HEK293T (cell line): ENCODE results near the gene DDX10.

Source experiments
- CTCF ChIA-PET: fragments of 350-600 bp; formaldehyde crosslinking; extraction: SDS; loops from one replicate; lab custom pipeline; 2021; ENCODE audit warnings: antibody characterized with exemption, inconsistent platforms; lab: Yijun Ruan, JAX
- POLR2A ChIA-PET: fragments of 350-600 bp; formaldehyde crosslinking; extraction: SDS; loops from one replicate; lab custom pipeline; 2020; ENCODE audit warnings: antibody characterized with exemption, inconsistent platforms; lab: Yijun Ruan, JAX
- DNase-seq: peaks from one replicate; pipeline ENCODE4 v3.0.0; 2012; ENCODE audit warnings: mixed read lengths; ENCODE audit errors: extremely low spot score
- ARNT ChIP-seq: fragments of 450-650 bp; IDR thresholded peaks from 2 replicates; pipeline ENCODE4 v1.6.1; 2017; ENCODE audit warnings: mild to moderate bottlenecking
- BHLHE40 ChIP-seq: fragments of 450-650 bp; IDR thresholded peaks from 2 replicates; pipeline ENCODE4 v1.6.1; 2016; ENCODE audit warnings: mild to moderate bottlenecking, moderate library complexity, borderline replicate concordance
- CTBP1 ChIP-seq: fragments of 450-650 bp; IDR thresholded peaks from 2 replicates; pipeline ENCODE4 v1.6.1; 2016; ENCODE audit warnings: borderline replicate concordance
- ELF4 ChIP-seq: fragments of 450-650 bp; IDR thresholded peaks from 2 replicates; pipeline ENCODE4 v1.6.1; 2017; ENCODE audit warnings: antibody characterized with exemption
- FOXA1 ChIP-seq: fragments of 450-650 bp; IDR thresholded peaks from 2 replicates; pipeline ENCODE4 v1.6.1; 2016; ENCODE audit warnings: mild to moderate bottlenecking
- FOXK2 ChIP-seq: fragments of 450-650 bp; IDR thresholded peaks from 2 replicates; pipeline ENCODE4 v1.6.1; 2016; ENCODE audit warnings: mild to moderate bottlenecking
- FOXM1 ChIP-seq: fragments of 450-650 bp; IDR thresholded peaks from 2 replicates; pipeline ENCODE4 v1.6.1; 2017; ENCODE audit warnings: mild to moderate bottlenecking, borderline replicate concordance
- HDGF ChIP-seq: fragments of 450-650 bp; IDR thresholded peaks from 2 replicates; pipeline ENCODE4 v1.6.1; 2017; ENCODE audit warnings: antibody characterized with exemption, borderline replicate concordance
- L3MBTL2 ChIP-seq: fragments of 450-650 bp; conservative IDR thresholded peaks from 2 replicates; pipeline ENCODE4 v1.6.1; 2016; ENCODE audit warnings: mild to moderate bottlenecking
- LEF1 ChIP-seq: fragments of 450-650 bp; IDR thresholded peaks from 2 replicates; pipeline ENCODE4 v1.6.1; 2017; ENCODE audit warnings: mild to moderate bottlenecking, borderline replicate concordance
- NFRKB ChIP-seq: fragments of 450-650 bp; IDR thresholded peaks from 2 replicates; pipeline ENCODE4 v1.6.1; 2016; ENCODE audit warnings: mild to moderate bottlenecking, moderate library complexity
- SP1 ChIP-seq: fragments of 450-650 bp; IDR thresholded peaks from 2 replicates; pipeline ENCODE4 v1.6.1; 2017
- SUZ12 ChIP-seq: fragments of 450-650 bp; IDR thresholded peaks from 2 replicates; pipeline ENCODE4 v1.6.1; 2016; ENCODE audit warnings: mild to moderate bottlenecking
- TARDBP ChIP-seq: fragments of 450-650 bp; IDR thresholded peaks from 2 replicates; pipeline ENCODE4 v1.6.1; 2016
- ZNF384 ChIP-seq: fragments of 450-650 bp; IDR thresholded peaks from 2 replicates; pipeline ENCODE4 v1.6.1; 2016
- TF ChIP-seq, protein P1 (sequence below): fragments of 450-650 bp; IDR thresholded peaks from 2 replicates; pipeline ENCODE4 v1.6.1; 2016

Gene DDX10

DNA sequence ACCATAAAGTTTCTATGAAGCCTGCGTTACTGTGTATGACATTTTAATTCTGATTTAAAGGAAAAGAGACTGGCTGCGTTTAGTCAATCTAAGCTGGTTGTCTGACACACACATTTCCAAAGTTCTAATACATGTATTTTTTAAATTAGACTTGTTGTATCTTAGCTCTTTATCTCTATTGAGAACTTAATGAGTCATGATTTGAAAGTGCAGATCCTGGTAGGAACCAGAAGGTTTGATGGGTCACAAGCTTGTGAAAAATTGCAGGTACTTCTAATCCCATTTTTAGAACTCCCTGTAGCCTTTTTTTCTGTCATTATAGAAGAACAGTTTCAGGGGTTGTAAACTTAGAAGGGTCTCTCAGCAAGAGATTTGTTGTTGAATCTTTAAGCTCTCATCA is 210.3 kb downstream of the DDX10 start:
- CTCF ChIA-PET = interaction anchor here (0.6 to 1.5 kb wide), 3 partner anchors 10 to 177 kb away, joined by 3 to 4 read pairs (median 4); no protein-coding TSS in a partner anchor
- POLR2A ChIA-PET = no interaction called here
- no peak for TF ChIP-seq L3MBTL2
- no peak for TF ChIP-seq ELF4
- no peak for TF ChIP-seq CTBP1
- TF ChIP-seq, protein P1, sequence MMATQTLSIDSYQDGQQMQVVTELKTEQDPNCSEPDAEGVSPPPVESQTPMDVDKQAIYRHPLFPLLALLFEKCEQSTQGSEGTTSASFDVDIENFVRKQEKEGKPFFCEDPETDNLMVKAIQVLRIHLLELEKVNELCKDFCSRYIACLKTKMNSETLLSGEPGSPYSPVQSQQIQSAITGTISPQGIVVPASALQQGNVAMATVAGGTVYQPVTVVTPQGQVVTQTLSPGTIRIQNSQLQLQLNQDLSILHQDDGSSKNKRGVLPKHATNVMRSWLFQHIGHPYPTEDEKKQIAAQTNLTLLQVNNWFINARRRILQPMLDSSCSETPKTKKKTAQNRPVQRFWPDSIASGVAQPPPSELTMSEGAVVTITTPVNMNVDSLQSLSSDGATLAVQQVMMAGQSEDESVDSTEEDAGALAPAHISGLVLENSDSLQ = 0 out of 2 replicates have a peak, but pooled peaks have one; percentile 9
- no peak for TF ChIP-seq NFRKB
- no peak for TF ChIP-seq ZNF384
- no peak for DNase-seq

DNA sequence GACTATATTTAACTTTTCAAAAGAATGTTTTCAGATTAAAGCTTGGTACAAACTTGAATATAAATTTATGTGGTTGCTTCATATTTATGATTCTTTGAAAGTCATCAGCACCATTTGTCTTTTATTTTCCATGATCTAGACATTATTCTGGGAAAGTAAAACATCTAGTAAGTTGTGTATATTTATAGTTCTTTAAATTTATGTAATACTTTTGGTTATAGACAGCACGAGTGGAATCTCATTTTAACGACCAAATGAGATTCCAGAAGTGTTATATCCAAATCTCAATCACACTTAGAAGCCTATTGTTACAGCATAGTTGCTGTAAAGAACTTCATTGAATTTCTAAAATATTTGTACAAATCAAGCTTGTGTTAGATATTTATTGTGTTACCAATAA is 212.3 kb downstream of the DDX10 start:
- TF ChIP-seq L3MBTL2 (no peak), HDGF (no peak), LEF1 (no peak), ZNF384 (no peak), FOXK2 (no peak), ELF4 (no peak), TARDBP (no peak), NFRKB (no peak), FOXM1 (no peak), SP1 (no peak), ARNT (no peak), CTBP1 (no peak), FOXA1 (no peak), BHLHE40 (no peak), SUZ12 (no peak)
- TF ChIP-seq, protein P1 = no peak
- DNase-seq = no peak
- ChIA-PET CTCF (no interaction called here), POLR2A (no interaction called here)

DNA sequence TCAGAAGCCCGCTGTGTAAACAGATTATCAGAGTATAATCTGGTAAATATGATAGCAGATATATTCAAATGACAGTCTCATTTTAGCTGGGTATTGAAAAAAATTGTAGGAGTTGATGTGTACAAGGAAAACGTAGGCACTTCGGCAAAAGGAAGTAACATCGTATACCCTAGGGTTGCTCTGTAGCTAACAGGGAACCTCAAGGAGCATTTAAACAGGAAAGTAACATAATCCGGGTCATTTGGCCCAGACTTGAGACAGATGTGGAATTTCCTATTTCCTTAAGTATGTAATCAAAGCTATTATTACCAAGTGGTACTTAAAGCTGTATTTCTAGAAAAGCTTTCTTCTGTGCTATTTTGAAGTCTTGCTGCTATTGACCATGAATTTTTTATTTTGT is 215.6 kb downstream of the DDX10 start:
- POLR2A ChIA-PET = no interaction called here
- no peak for TF ChIP-seq ARNT
- TF ChIP-seq ELF4 = no peak
- no peak for TF ChIP-seq FOXM1
- no peak for TF ChIP-seq FOXA1
- no peak for TF ChIP-seq SP1
- no peak for TF ChIP-seq ZNF384
- TF ChIP-seq NFRKB = no peak
- TF ChIP-seq LEF1 = no peak
- no peak for TF ChIP-seq TARDBP
- no peak for TF ChIP-seq BHLHE40
- TF ChIP-seq L3MBTL2 = no peak
- TF ChIP-seq HDGF = no peak
- TF ChIP-seq, protein P1 = no peak
- no peak for TF ChIP-seq SUZ12
- no peak for DNase-seq
- CTCF ChIA-PET = no interaction called here

DNA sequence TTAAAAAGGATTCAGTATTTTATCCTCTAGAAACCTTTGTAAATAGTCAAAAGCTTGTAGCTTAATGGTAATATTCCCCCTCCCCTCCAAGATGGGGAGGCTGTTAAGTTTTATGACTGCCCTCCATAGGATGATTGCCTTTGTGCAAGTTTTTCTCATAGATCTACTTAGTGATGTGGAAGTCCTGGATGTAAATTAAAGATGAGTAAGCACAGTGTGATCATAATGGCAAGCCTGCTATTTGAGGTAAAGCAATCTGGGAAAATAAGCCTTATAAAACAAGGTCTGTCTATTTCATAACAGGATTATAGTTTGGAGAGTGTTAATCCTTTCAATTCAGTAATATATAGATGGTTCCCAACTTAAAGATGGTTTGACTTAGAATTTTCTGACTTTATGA is 216.3 kb downstream of the DDX10 start:
- DNase-seq = no peak
- ChIA-PET POLR2A (no interaction called here), CTCF (no interaction called here)
- TF ChIP-seq HDGF (no peak), ARNT (no peak), FOXK2 (no peak), FOXA1 (no peak), ELF4 (no peak), LEF1 (no peak), TARDBP (no peak), L3MBTL2 (no peak), SUZ12 (no peak), FOXM1 (no peak), BHLHE40 (no peak), CTBP1 (no peak), ZNF384 (no peak), SP1 (no peak), NFRKB (no peak)
- TF ChIP-seq, protein P1 = no peak

DNA sequence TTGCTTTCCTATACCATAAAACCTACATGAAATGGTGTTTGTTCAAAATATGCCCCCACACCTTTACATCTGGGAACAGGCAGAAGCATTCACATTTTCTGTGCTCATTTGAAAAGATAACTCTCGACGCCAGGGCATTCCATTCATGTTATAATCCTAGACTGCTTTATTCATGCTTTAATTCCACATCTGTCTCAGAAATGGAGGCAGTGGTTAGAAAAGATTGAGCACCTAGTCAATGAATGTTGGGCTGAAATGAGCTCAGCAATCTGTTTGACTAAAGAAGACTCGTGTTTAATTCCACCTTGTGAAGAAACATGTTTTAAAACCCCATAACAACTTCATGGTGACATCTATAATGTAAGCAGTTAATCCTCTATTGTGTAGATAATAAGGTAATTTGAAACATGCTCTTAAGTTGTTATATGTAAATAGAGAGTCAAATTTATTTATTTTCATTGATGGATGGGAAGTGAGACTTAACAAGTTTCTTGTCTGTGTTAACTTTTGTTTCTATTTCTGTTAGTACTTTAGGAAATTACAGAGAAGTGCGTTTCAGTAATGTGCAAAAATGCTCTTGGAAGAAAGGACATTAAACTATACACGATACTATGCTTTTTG is 217.5 kb downstream of the DDX10 start:
- no peak for DNase-seq
- POLR2A ChIA-PET = no interaction called here
- no peak for TF ChIP-seq BHLHE40
- TF ChIP-seq HDGF = no peak
- TF ChIP-seq, protein P1 = no peak
- no peak for TF ChIP-seq ZNF384
- no peak for TF ChIP-seq ARNT
- TF ChIP-seq ELF4 = no peak
- no peak for TF ChIP-seq FOXA1
- TF ChIP-seq SP1 = no peak
- no peak for TF ChIP-seq CTBP1
- no peak for TF ChIP-seq SUZ12
- no peak for TF ChIP-seq TARDBP
- no peak for TF ChIP-seq L3MBTL2
- TF ChIP-seq FOXK2 = no peak
- no peak for TF ChIP-seq NFRKB
- TF ChIP-seq LEF1 = no peak
- TF ChIP-seq FOXM1 = no peak
- CTCF ChIA-PET = no interaction called here
